Vagina (tissue), 2 donors: ENCODE data around the gene TMX1.

Source experiments
- CTCF ChIP-seq, 3 experiments: fragments of 450-650 bp in 2 of 3; fragments of 200-600 bp in 1 of 3; sonication (generic) in 1 of 3; IDR thresholded peaks; one replicate each; pipeline ENCODE4 v1.5.1; 2017 to 2019; ENCODE audit warnings: antibody characterized with exemption in 3 of 3, mild to moderate bottlenecking in 2 of 3, moderate library complexity in 2 of 3
- POLR2A ChIP-seq, 2 donors: fragments of 450-650 bp; IDR thresholded peaks; one replicate each; pipeline ENCODE4 v1.6.1; 2017; ENCODE audit warnings: antibody characterized with exemption in 2 of 2, mild to moderate bottlenecking in 2 of 2, moderate library complexity in 2 of 2

- TF ChIP-seq CTCF (IDR thresholded peaks at IDR 0.05), result no peak
- no peak for TF ChIP-seq POLR2A (IDR thresholded peaks at IDR 0.05)
Measured at GRCh38 chr14:51291016-51291415, 51.0 kb downstream of the TMX1 start.
